HG03457 (cell line): ENCODE results near the gene ZFYVE26.

Experiments
- ATAC-seq: cut with Tn5 transposase; IDR thresholded peaks from one replicate; pipeline ENCODE4 v1.9.1; 2021; ENCODE audit warnings: moderate number of reproducible peaks; ENCODE audit not compliant: unreplicated experiment

Gene ZFYVE26

GRCh38 chr14:67817750-67818438, 1.5 kb upstream of the ZFYVE26 start:
- ATAC-seq = no peak

- no peak for ATAC-seq
Measured at GRCh38 chr14:67815573-67816225, 691 bp downstream of the ZFYVE26 start.

- ATAC-seq = no peak
Measured at GRCh38 chr14:67814821-67815220, 1.6 kb downstream of the ZFYVE26 start.

- ATAC-seq = no peak
Measured at GRCh38 chr14:67806246-67806645, 10.1 kb downstream of the ZFYVE26 start.

- no peak for ATAC-seq
Measured at GRCh38 chr14:67800743-67801142, 15.6 kb downstream of the ZFYVE26 start.

GRCh38 chr14:67798731-67799130, 17.7 kb downstream of the ZFYVE26 start:
- no peak for ATAC-seq

GRCh38 chr14:67787673-67788072, 28.7 kb downstream of the ZFYVE26 start:
- ATAC-seq = no peak

- no peak for ATAC-seq
Measured at GRCh38 chr14:67785270-67786109, 30.9 kb downstream of the ZFYVE26 start.

GRCh38 chr14:67784244-67784823, 32.1 kb downstream of the ZFYVE26 start:
- no peak for ATAC-seq

GRCh38 chr14:67782090-67782489, 34.3 kb downstream of the ZFYVE26 start:
- no peak for ATAC-seq

- no peak for ATAC-seq
Measured at GRCh38 chr14:67778792-67779191, 37.6 kb downstream of the ZFYVE26 start.

GRCh38 chr14:67776653-67777322, 39.6 kb downstream of the ZFYVE26 start:
- no peak for ATAC-seq

- ATAC-seq = no peak
Measured at GRCh38 chr14:67773844-67774377, 42.5 kb downstream of the ZFYVE26 start.

- ATAC-seq = no peak
Measured at GRCh38 chr14:67768219-67768618, 48.2 kb downstream of the ZFYVE26 start.

- no peak for ATAC-seq
Measured at GRCh38 chr14:67766035-67766680, 50.2 kb downstream of the ZFYVE26 start.

- ATAC-seq = no peak
Measured at GRCh38 chr14:67765192-67765834, 51.1 kb downstream of the ZFYVE26 start.

- no peak for ATAC-seq
Measured at GRCh38 chr14:67764496-67764895, 51.9 kb downstream of the ZFYVE26 start.

- ATAC-seq = no peak
Measured at GRCh38 chr14:67763158-67763822, 53.1 kb downstream of the ZFYVE26 start.

GRCh38 chr14:67762051-67762450, 54.3 kb downstream of the ZFYVE26 start:
- no peak for ATAC-seq
